Activated naive CD8-positive, alpha-beta T cell (primary cell): ENCODE measurements around the gene COA1.
"Not testable (repeated sequence)": the region's sequence is repeated elsewhere in the genome, so short reads cannot be mapped to it uniquely, and the experiment has no call there.

Experiments
- H3K27ac Mint-ChIP-seq: one replicate; pipeline ENCODE4 v1.8.0; 2021; ENCODE audit warnings: mixed read lengths
- H3K27me3 Mint-ChIP-seq: one replicate; pipeline ENCODE4 v1.8.0; 2021; ENCODE audit warnings: mixed read lengths
- H3K36me3 Mint-ChIP-seq: one replicate; pipeline ENCODE4 v1.8.0; 2021; ENCODE audit warnings: mixed read lengths
- H3K4me1 Mint-ChIP-seq: one replicate; pipeline ENCODE4 v1.8.0; 2021; ENCODE audit warnings: low read depth, mixed read lengths
- H3K4me3 Mint-ChIP-seq: one replicate; pipeline ENCODE4 v1.8.0; 2021; ENCODE audit warnings: mild to moderate bottlenecking, mixed read lengths
- H3K9me3 Mint-ChIP-seq: one replicate; pipeline ENCODE4 v1.8.0; 2021; ENCODE audit warnings: low read depth, mixed read lengths

COA1 gene

GRCh38 chr7:43693687-43694398, 35.5 kb downstream of the COA1 start:
- H3K4me3 Mint-ChIP-seq, result no peak overlapping the region

GRCh38 chr7:43692582-43693373, 36.5 kb downstream of the COA1 start:
- Mint-ChIP-seq H3K27ac (no peak overlapping the region), H3K4me1 (peaks cover 36% of the 10 kb centered on the region), H3K36me3 (peaks cover 5% of the 10 kb centered on the region), H3K4me3 (no peak overlapping the region), H3K27me3 (no peaks in the 10 kb centered on the region), H3K9me3 (no peaks in the 10 kb centered on the region)

More at GRCh38 chr7:43693687-43694398, 35.5 kb downstream of the COA1 start:
- no peaks in the 10 kb centered on the region for H3K36me3 Mint-ChIP-seq
- H3K9me3 Mint-ChIP-seq, result no peaks in the 10 kb centered on the region
- no peaks in the 10 kb centered on the region for H3K27me3 Mint-ChIP-seq
- no peak overlapping the region for H3K27ac Mint-ChIP-seq
- peaks cover 38% of the 10 kb centered on the region for H3K4me1 Mint-ChIP-seq

- H3K27me3 Mint-ChIP-seq, result no peaks in the 10 kb centered on the region
- no peak overlapping the region for H3K4me3 Mint-ChIP-seq
- no peak overlapping the region for H3K27ac Mint-ChIP-seq
- H3K4me1 Mint-ChIP-seq, result peaks cover 37% of the 10 kb centered on the region
- H3K9me3 Mint-ChIP-seq, result no peaks in the 10 kb centered on the region
- H3K36me3 Mint-ChIP-seq, result peaks cover 9% of the 10 kb centered on the region
These were observed 37.7 kb downstream of the COA1 start for GRCh38 chr7:43691611-43692010.

GRCh38 chr7:43689115-43689514, 40.2 kb downstream of the COA1 start:
- no peaks in the 10 kb centered on the region for H3K9me3 Mint-ChIP-seq
- H3K36me3 Mint-ChIP-seq, result peaks cover 11% of the 10 kb centered on the region
- peaks cover 48% of the 10 kb centered on the region for H3K4me1 Mint-ChIP-seq
- H3K4me3 Mint-ChIP-seq, result no peak overlapping the region
- no peaks in the 10 kb centered on the region for H3K27me3 Mint-ChIP-seq
- no peak overlapping the region for H3K27ac Mint-ChIP-seq

GRCh38 chr7:43687866-43688265, 41.5 kb downstream of the COA1 start:
- not testable (repeated sequence) for H3K4me3 Mint-ChIP-seq, H3K9me3 Mint-ChIP-seq, H3K27me3 Mint-ChIP-seq, H3K27ac Mint-ChIP-seq
- H3K4me1 Mint-ChIP-seq, result peaks cover 59% of the 10 kb centered on the region
- peaks cover 11% of the 10 kb centered on the region for H3K36me3 Mint-ChIP-seq

- Mint-ChIP-seq H3K36me3 (peaks cover 11% of the 10 kb centered on the region), H3K27me3 (no peaks in the 10 kb centered on the region), H3K4me3 (no peak overlapping the region), H3K9me3 (no peaks in the 10 kb centered on the region), H3K4me1 (peaks cover 68% of the 10 kb centered on the region), H3K27ac (no peak overlapping the region)
These were observed 42.3 kb downstream of the COA1 start for GRCh38 chr7:43686991-43687390.

- Mint-ChIP-seq H3K4me3 (no peak overlapping the region), H3K27ac (peak overlapping the region; percentile 78)
These were observed 48.6 kb downstream of the COA1 start for GRCh38 chr7:43680736-43681135.

GRCh38 chr7:43679210-43680068, 49.9 kb downstream of the COA1 start:
- H3K36me3 Mint-ChIP-seq, result peaks cover 9% of the 10 kb centered on the region
- peak overlapping the region; percentile 77 for H3K27ac Mint-ChIP-seq
- no peaks in the 10 kb centered on the region for H3K27me3 Mint-ChIP-seq
- no peaks in the 10 kb centered on the region for H3K9me3 Mint-ChIP-seq
- peak overlapping the region; percentile 39 for H3K4me3 Mint-ChIP-seq
- H3K4me1 Mint-ChIP-seq, result peaks cover 83% of the 10 kb centered on the region

More at GRCh38 chr7:43680736-43681135, 48.6 kb downstream of the COA1 start:
- Mint-ChIP-seq H3K36me3 (peaks cover 4% of the 10 kb centered on the region), H3K9me3 (no peaks in the 10 kb centered on the region), H3K27me3 (no peaks in the 10 kb centered on the region), H3K4me1 (peaks cover 86% of the 10 kb centered on the region)

- peaks cover 84% of the 10 kb centered on the region for H3K4me1 Mint-ChIP-seq
- H3K9me3 Mint-ChIP-seq, result no peaks in the 10 kb centered on the region
- no peaks in the 10 kb centered on the region for H3K27me3 Mint-ChIP-seq
- H3K27ac Mint-ChIP-seq, result peak overlapping the region; percentile 89
- H3K4me3 Mint-ChIP-seq, result peak overlapping the region; percentile 51
- H3K36me3 Mint-ChIP-seq, result peaks cover 14% of the 10 kb centered on the region
These were observed 51.0 kb downstream of the COA1 start for GRCh38 chr7:43678315-43678714.

GRCh38 chr7:43677864-43678263, 51.5 kb downstream of the COA1 start:
- Mint-ChIP-seq H3K27me3 (no peaks in the 10 kb centered on the region), H3K4me1 (peaks cover 84% of the 10 kb centered on the region), H3K4me3 (peak overlapping the region; percentile 51), H3K27ac (peak overlapping the region; percentile 89), H3K36me3 (peaks cover 16% of the 10 kb centered on the region), H3K9me3 (peaks cover 2% of the 10 kb centered on the region)

GRCh38 chr7:43674559-43675436, 54.5 kb downstream of the COA1 start:
- H3K36me3 Mint-ChIP-seq, result peaks cover 28% of the 10 kb centered on the region
- peaks cover 86% of the 10 kb centered on the region for H3K4me1 Mint-ChIP-seq
- H3K4me3 Mint-ChIP-seq, result no peak overlapping the region
- H3K27me3 Mint-ChIP-seq, result no peaks in the 10 kb centered on the region
- H3K27ac Mint-ChIP-seq, result peak overlapping the region; percentile 41
- peaks cover 4% of the 10 kb centered on the region for H3K9me3 Mint-ChIP-seq

GRCh38 chr7:43673243-43673976, 55.9 kb downstream of the COA1 start:
- Mint-ChIP-seq H3K36me3 (peaks cover 31% of the 10 kb centered on the region), H3K4me1 (peaks cover 87% of the 10 kb centered on the region), H3K27ac (peak overlapping the region; percentile 34)
- not testable (repeated sequence) for H3K27me3 Mint-ChIP-seq, H3K4me3 Mint-ChIP-seq, H3K9me3 Mint-ChIP-seq

GRCh38 chr7:43671521-43671920, 57.8 kb downstream of the COA1 start:
- Mint-ChIP-seq H3K4me1 (peaks cover 85% of the 10 kb centered on the region), H3K4me3 (no peak overlapping the region), H3K27ac (no peak overlapping the region), H3K27me3 (no peaks in the 10 kb centered on the region), H3K9me3 (peaks cover 4% of the 10 kb centered on the region), H3K36me3 (peaks cover 42% of the 10 kb centered on the region)
